HEK293T (cell line): ENCODE data around the gene NHLRC2.

Experiments
- CTCF ChIA-PET: fragments of 350-600 bp; formaldehyde crosslinking; extraction: SDS; loops from one replicate; lab custom pipeline; 2021; ENCODE audit warnings: antibody characterized with exemption, inconsistent platforms; lab: Yijun Ruan, JAX
- POLR2A ChIA-PET: fragments of 350-600 bp; formaldehyde crosslinking; extraction: SDS; loops from one replicate; lab custom pipeline; 2020; ENCODE audit warnings: antibody characterized with exemption, inconsistent platforms; lab: Yijun Ruan, JAX
- DNase-seq: peaks from one replicate; pipeline ENCODE4 v3.0.0; 2012; ENCODE audit warnings: mixed read lengths; ENCODE audit errors: extremely low spot score
- ARNT ChIP-seq: fragments of 450-650 bp; IDR thresholded peaks from 2 replicates; pipeline ENCODE4 v1.6.1; 2017; ENCODE audit warnings: mild to moderate bottlenecking
- BHLHE40 ChIP-seq: fragments of 450-650 bp; IDR thresholded peaks from 2 replicates; pipeline ENCODE4 v1.6.1; 2016; ENCODE audit warnings: mild to moderate bottlenecking, moderate library complexity, borderline replicate concordance
- CTBP1 ChIP-seq: fragments of 450-650 bp; IDR thresholded peaks from 2 replicates; pipeline ENCODE4 v1.6.1; 2016; ENCODE audit warnings: borderline replicate concordance
- ELF4 ChIP-seq: fragments of 450-650 bp; IDR thresholded peaks from 2 replicates; pipeline ENCODE4 v1.6.1; 2017; ENCODE audit warnings: antibody characterized with exemption
- FOXA1 ChIP-seq: fragments of 450-650 bp; IDR thresholded peaks from 2 replicates; pipeline ENCODE4 v1.6.1; 2016; ENCODE audit warnings: mild to moderate bottlenecking
- FOXK2 ChIP-seq: fragments of 450-650 bp; IDR thresholded peaks from 2 replicates; pipeline ENCODE4 v1.6.1; 2016; ENCODE audit warnings: mild to moderate bottlenecking
- FOXM1 ChIP-seq: fragments of 450-650 bp; IDR thresholded peaks from 2 replicates; pipeline ENCODE4 v1.6.1; 2017; ENCODE audit warnings: mild to moderate bottlenecking, borderline replicate concordance
- HDGF ChIP-seq: fragments of 450-650 bp; IDR thresholded peaks from 2 replicates; pipeline ENCODE4 v1.6.1; 2017; ENCODE audit warnings: antibody characterized with exemption, borderline replicate concordance
- L3MBTL2 ChIP-seq: fragments of 450-650 bp; conservative IDR thresholded peaks from 2 replicates; pipeline ENCODE4 v1.6.1; 2016; ENCODE audit warnings: mild to moderate bottlenecking
- LEF1 ChIP-seq: fragments of 450-650 bp; IDR thresholded peaks from 2 replicates; pipeline ENCODE4 v1.6.1; 2017; ENCODE audit warnings: mild to moderate bottlenecking, borderline replicate concordance
- NFRKB ChIP-seq: fragments of 450-650 bp; IDR thresholded peaks from 2 replicates; pipeline ENCODE4 v1.6.1; 2016; ENCODE audit warnings: mild to moderate bottlenecking, moderate library complexity
- SP1 ChIP-seq: fragments of 450-650 bp; IDR thresholded peaks from 2 replicates; pipeline ENCODE4 v1.6.1; 2017
- SUZ12 ChIP-seq: fragments of 450-650 bp; IDR thresholded peaks from 2 replicates; pipeline ENCODE4 v1.6.1; 2016; ENCODE audit warnings: mild to moderate bottlenecking
- TARDBP ChIP-seq: fragments of 450-650 bp; IDR thresholded peaks from 2 replicates; pipeline ENCODE4 v1.6.1; 2016
- ZNF384 ChIP-seq: fragments of 450-650 bp; IDR thresholded peaks from 2 replicates; pipeline ENCODE4 v1.6.1; 2016
- TF ChIP-seq, protein P1 (sequence below): fragments of 450-650 bp; IDR thresholded peaks from 2 replicates; pipeline ENCODE4 v1.6.1; 2016

NHLRC2 gene

DNA sequence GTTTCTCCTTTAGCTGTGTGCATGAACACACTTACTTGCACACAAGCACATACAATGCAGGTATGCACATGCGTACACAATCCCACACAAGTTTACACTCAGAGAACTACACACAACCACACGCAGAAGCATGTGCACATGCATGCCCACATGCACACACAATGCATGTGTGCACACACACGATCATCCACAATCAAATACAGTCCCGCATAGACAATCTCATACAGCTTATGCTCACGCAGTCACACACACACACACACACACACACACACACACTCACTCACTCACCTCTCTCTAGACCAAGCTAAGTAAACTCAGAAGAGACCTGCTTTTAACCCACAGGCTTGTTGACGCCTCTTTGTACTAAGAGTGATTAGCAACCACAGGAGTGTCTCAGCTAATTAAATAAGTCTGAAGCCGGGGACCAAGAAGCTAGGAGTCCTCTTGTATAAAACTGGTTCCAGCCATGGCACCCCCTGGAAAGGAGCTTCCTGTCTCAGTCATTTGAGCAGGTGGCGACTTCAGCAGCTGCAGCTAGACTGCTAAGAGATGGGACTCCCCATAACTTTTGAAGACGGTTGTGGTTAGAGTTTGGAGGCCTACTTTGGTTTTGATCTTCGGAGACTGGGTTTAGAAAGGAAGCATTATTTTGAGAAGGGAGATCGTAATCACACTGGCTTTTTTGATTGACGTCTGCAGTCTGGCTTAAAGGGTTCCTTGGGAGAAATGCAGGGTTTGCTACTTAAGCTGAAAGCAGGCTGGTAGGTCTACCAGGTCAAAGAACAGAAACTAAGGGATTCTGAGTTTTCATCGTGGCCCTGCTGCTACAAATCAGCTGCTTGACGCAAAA, 106.9 kb downstream of the NHLRC2 start:
- no peak for TF ChIP-seq FOXA1
- TF ChIP-seq L3MBTL2 = no peak
- no peak for TF ChIP-seq SP1
- TF ChIP-seq ARNT = no peak
- no peak for TF ChIP-seq ELF4
- no peak for TF ChIP-seq FOXM1
- no peak for TF ChIP-seq LEF1
- TF ChIP-seq FOXK2 = no peak
- TF ChIP-seq HDGF = no peak
- no peak for TF ChIP-seq TARDBP
- TF ChIP-seq BHLHE40 = no peak
- TF ChIP-seq ZNF384 = no peak
- TF ChIP-seq, protein P1, sequence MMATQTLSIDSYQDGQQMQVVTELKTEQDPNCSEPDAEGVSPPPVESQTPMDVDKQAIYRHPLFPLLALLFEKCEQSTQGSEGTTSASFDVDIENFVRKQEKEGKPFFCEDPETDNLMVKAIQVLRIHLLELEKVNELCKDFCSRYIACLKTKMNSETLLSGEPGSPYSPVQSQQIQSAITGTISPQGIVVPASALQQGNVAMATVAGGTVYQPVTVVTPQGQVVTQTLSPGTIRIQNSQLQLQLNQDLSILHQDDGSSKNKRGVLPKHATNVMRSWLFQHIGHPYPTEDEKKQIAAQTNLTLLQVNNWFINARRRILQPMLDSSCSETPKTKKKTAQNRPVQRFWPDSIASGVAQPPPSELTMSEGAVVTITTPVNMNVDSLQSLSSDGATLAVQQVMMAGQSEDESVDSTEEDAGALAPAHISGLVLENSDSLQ = no peak
- no peak for TF ChIP-seq NFRKB
- TF ChIP-seq SUZ12 = no peak
- no peak for TF ChIP-seq CTBP1
- ChIA-PET CTCF (interaction anchor here (1.1 kb wide), 1 partner anchor 16 kb away, joined by 3 read pairs; no protein-coding TSS in a partner anchor), POLR2A (no interaction called here)
- DNase-seq = no peak

DNA sequence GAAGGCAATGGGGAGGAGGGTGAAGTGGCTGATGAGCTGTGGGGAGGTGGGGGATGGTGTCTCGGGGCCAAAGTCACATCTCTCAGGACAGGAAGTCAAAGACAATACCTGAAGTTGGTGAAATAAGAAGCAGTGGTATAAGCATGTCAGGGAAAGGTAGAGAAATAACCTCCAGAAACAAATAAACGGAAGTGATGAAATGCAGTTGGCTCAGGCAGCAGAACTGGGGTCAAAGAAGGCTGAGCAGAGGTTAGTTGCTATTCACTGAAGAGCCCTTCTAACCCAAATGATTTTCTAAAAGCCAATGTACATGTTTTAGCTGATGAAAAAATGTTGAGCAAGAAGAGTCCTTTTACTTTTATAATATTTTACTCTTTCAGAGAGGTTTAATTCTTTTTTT, 110.6 kb downstream of the NHLRC2 start:
- TF ChIP-seq TARDBP = no peak
- TF ChIP-seq FOXK2 = no peak
- TF ChIP-seq FOXA1 = no peak
- no peak for TF ChIP-seq ARNT
- no peak for TF ChIP-seq LEF1
- TF ChIP-seq NFRKB = no peak
- TF ChIP-seq, protein P1 = no peak
- no peak for TF ChIP-seq L3MBTL2
- no peak for TF ChIP-seq HDGF
- TF ChIP-seq CTBP1 = no peak
- POLR2A ChIA-PET = no interaction called here
- no peak for DNase-seq
- CTCF ChIA-PET = no interaction called here

DNA sequence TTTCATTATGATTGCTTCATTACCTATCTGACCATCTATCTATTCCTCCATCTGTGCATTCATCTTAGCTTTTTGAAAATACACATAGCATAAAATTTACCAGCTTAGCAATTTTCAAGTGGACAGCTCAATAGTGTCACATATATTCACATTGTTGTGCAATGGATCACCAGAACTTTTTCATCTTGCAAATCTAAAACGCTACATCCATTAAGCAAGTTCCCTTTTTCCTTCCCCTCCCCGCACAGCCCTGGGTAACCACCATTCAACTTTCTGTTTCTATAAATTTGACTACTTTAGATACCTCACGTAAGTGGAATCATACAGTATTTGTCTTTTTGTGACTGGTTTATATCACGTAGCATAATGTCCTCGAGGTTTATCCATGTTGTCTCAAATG, 111.2 kb downstream of the NHLRC2 start:
- CTCF ChIA-PET = no interaction called here
- POLR2A ChIA-PET = no interaction called here
- DNase-seq = no peak

More for the DNA sequence above, 111.2 kb downstream of the NHLRC2 start:
- TF ChIP-seq NFRKB = no peak
- no peak for TF ChIP-seq LEF1
- TF ChIP-seq L3MBTL2 = no peak
